Activated CD8-positive, alpha-beta memory T cell treated with anti-CD3 and anti-CD28 coated beads for 4 hours (primary cell): Measurements from ENCODE around the gene FAM20B.
"Not testable (repeated sequence)": the region's sequence is repeated elsewhere in the genome, so short reads cannot be mapped to it uniquely, and the experiment has no call there.

ENCODE experiments used
- DNase-seq, 2 donors: peaks; one replicate each; pipeline ENCODE4 v3.0.0-alpha.2; 2020; ENCODE audit warnings: low read depth in 2 of 2

The FAM20B gene

GRCh38 chr1:179025125-179025974, at the start of gene FAM20B:
Gene FAM20B (plus strand): TSS chr1:179025894. CDS start chr1:179043848, 17,954 bp downstream.
- DNase-seq: peak; percentile 82 to 88

GRCh38 chr1:178976541-178976940, 49.2 kb upstream of the FAM20B start:
- no peak for DNase-seq

- DNase-seq: no peak
Measured at GRCh38 chr1:178986204-178986603, 39.5 kb upstream of the FAM20B start.

- not testable (repeated sequence) for DNase-seq
Measured at GRCh38 chr1:178988198-178988597, 37.5 kb upstream of the FAM20B start.

- no peak for DNase-seq
Measured at GRCh38 chr1:178993559-178993958, 32.1 kb upstream of the FAM20B start.

GRCh38 chr1:178997428-178997827, 28.3 kb upstream of the FAM20B start:
- DNase-seq: no peak

GRCh38 chr1:178998295-178998694, 27.4 kb upstream of the FAM20B start:
- DNase-seq: no peak

- no peak for DNase-seq
Measured at GRCh38 chr1:178999061-178999460, 26.6 kb upstream of the FAM20B start.

- no peak for DNase-seq
Measured at GRCh38 chr1:179001451-179001850, 24.2 kb upstream of the FAM20B start.

- not testable (repeated sequence) for DNase-seq
Measured at GRCh38 chr1:179002064-179002463, 23.6 kb upstream of the FAM20B start.

GRCh38 chr1:179002552-179003345, 22.9 kb upstream of the FAM20B start:
- DNase-seq: peak; percentile 24 to 36

- DNase-seq: no peak
Measured at GRCh38 chr1:179003512-179004066, 22.1 kb upstream of the FAM20B start.

GRCh38 chr1:179007233-179007632, 18.5 kb upstream of the FAM20B start:
- DNase-seq: no peak

GRCh38 chr1:179010671-179011070, 15.0 kb upstream of the FAM20B start:
- no peak for DNase-seq

- no peak for DNase-seq
Measured at GRCh38 chr1:179012038-179012437, 13.7 kb upstream of the FAM20B start.

- DNase-seq: no peak
Measured at GRCh38 chr1:179014123-179014522, 11.6 kb upstream of the FAM20B start.

GRCh38 chr1:179015396-179015795, 10.3 kb upstream of the FAM20B start:
- no peak for DNase-seq

GRCh38 chr1:179016706-179017382, 8.8 kb upstream of the FAM20B start:
- DNase-seq: no peak

GRCh38 chr1:179017383-179018326, 8.0 kb upstream of the FAM20B start:
- DNase-seq: no peak

- DNase-seq: no peak
Measured at GRCh38 chr1:179021873-179022272, 3.8 kb upstream of the FAM20B start.
